Body of pancreas (tissue), 4 donors: ENCODE measurements around the gene MFGE8. TPM values are rescaled to one million over a fixed set of nuclear protein-coding genes. Genes with fewer than 3 reads are reported as not detected.

ENCODE experiments used
- ATAC-seq: fragments of 150-250 bp; one replicate; pipeline ENCODE4 v1.9.1; 2016
- DNase-seq, 4 donors: peaks; one replicate each; pipeline ENCODE4 v3.0.0-alpha.2; 2019
- H3K27ac ChIP-seq, 4 donors: fragments of 200-600 bp; sonication (generic); 1 replicate in 3 of 4; 2 replicates in 1 of 4; pipeline versions ENCODE4 v1.5.1 to v1.6.1; 2016 to 2019; ENCODE audit warnings: mild to moderate bottlenecking in 1 of 4, mixed read lengths in 1 of 4, moderate library complexity in 1 of 4
- H3K27me3 ChIP-seq, 2 donors: fragments of 200-600 bp; sonication (generic); one replicate each; pipeline ENCODE4 v1.6.0; 2016; ENCODE audit warnings: mild to moderate bottlenecking in 1 of 2
- H3K36me3 ChIP-seq, 2 donors: fragments of 200-600 bp; sonication (generic); replicated peaks in 1 of 2; 2 replicates each; pipeline ENCODE4 v1.5.1; 2016; ENCODE audit warnings: low read depth in 2 of 2; ENCODE audit not compliant: insufficient read depth in 1 of 2
- H3K4me1 ChIP-seq: fragments of 200-600 bp; sonication (generic); one replicate; pipeline ENCODE4 v1.6.0; 2016
- H3K4me3 ChIP-seq, 2 donors: fragments of 200-600 bp; sonication (generic); 1 replicate in 1 of 2; 2 replicates in 1 of 2; pipeline ENCODE4 v1.5.1; 2016 to 2019
- H3K9me3 ChIP-seq, 3 donors: fragments of 200-600 bp; sonication (generic); 1 replicate in 2 of 3; 2 replicates in 1 of 3; pipeline ENCODE4 v1.5.1; 2016
- CTCF ChIP-seq, 7 experiments: fragments of 450-650 bp in 4 of 7; fragments of 200-600 bp in 3 of 7; sonication (generic) in 3 of 7; IDR thresholded peaks; one replicate each; pipeline ENCODE4 v1.5.1; 2016 to 2019; ENCODE audit warnings: antibody characterized with exemption in 7 of 7
- POLR2A ChIP-seq, 3 donors: fragments of 450-650 bp; IDR thresholded peaks; one replicate each; pipeline ENCODE4 v1.6.1; 2016; ENCODE audit warnings: antibody characterized with exemption in 3 of 3, mild to moderate bottlenecking in 2 of 3
- WGBS, 2 donors: methylation state at CpG; one replicate each; pipeline ENCODE4 v1.1.5; 2017; 5-methylcytosine and 5-hydroxymethylcytosine counted together
- intact Hi-C: fragments of 100-400 bp; cut with DNase I; formaldehyde crosslinking; loops from one replicate; pipeline ENCODE4 v1.15.1; 2023
- total RNA-seq, 2 donors: library from RNA; depleted of rRNA; stranded (reverse); fragments of >200 nt; gene quantifications; one replicate each; pipeline ENCODE4 v1.1.0, GENCODE V29; 2016

Gene MFGE8
- total RNA-seq, 2 donors from 2014 or later: 51.4 to 77.5 TPM

- intact Hi-C loops: no loop called here
- H3K9me3 ChIP-seq: no peaks in the 10 kb centered on the region
- peaks cover 27% of the 10 kb centered on the region for H3K4me1 ChIP-seq
- TF ChIP-seq POLR2A (IDR thresholded peaks at IDR 0.05) (no peak), CTCF (IDR thresholded peaks at IDR 0.05) (no peak)
- no peak overlapping the region for H3K27ac ChIP-seq
- peaks cover 0 to 17% of the 10 kb centered on the region in 2 donors for H3K27me3 ChIP-seq
- WGBS, 2 donors: 59 to 100% methylated on average over 1 to 8 of the region's 8 CpGs
- DNase-seq (no peak), ATAC-seq (no peak)
- no peaks in the 10 kb centered on the region for H3K36me3 ChIP-seq
- H3K4me3 ChIP-seq: no peak overlapping the region
Measured at GRCh38 chr15:88897142-88897455, 16.1 kb downstream of the MFGE8 start.

- WGBS, 2 donors: 68 to 77% methylated on average over 8 of the region's 8 CpGs
- H3K27ac ChIP-seq: no peak overlapping the region
Measured at GRCh38 chr15:88896333-88897033, 16.7 kb downstream of the MFGE8 start.

GRCh38 chr15:88894819-88895767 lies 18.1 kb downstream of the MFGE8 start, which contains the start of gene HAPLN3:
Gene HAPLN3, minus strand, starts transcription at chr15:88895544. Its CDS starts 8,246 bp downstream, at chr15:88887298.
- peaks cover 0 to 17% of the 10 kb centered on the region in 2 donors for H3K27me3 ChIP-seq
- WGBS, 2 donors: 5 to 8% methylated on average over 24 to 55 of the region's 70 CpGs
- H3K4me3 ChIP-seq: peak within 1 kb of the TSS in 1 of 2 donors; percentile 10
- peak in 2 of 4 donors; percentile 16 to 30 for DNase-seq
- H3K27ac ChIP-seq: no peak within 1 kb of the TSS
- peaks cover 27% of the 10 kb centered on the region for H3K4me1 ChIP-seq
- ATAC-seq: peak; percentile 16
- TF ChIP-seq CTCF (IDR thresholded peaks at IDR 0.05) (no peak), POLR2A (IDR thresholded peaks at IDR 0.05) (no peak)
- H3K36me3 ChIP-seq: no peaks in the 10 kb centered on the region
- intact Hi-C loops: no loop called here
- no peaks in the 10 kb centered on the region for H3K9me3 ChIP-seq

More at GRCh38 chr15:88896333-88897033, 16.7 kb downstream of the MFGE8 start:
- Histone ChIP-seq H3K36me3 (no peaks in the 10 kb centered on the region), H3K4me1 (peaks cover 27% of the 10 kb centered on the region), H3K27me3 (peaks cover 0 to 17% of the 10 kb centered on the region in 2 donors), H3K9me3 (no peaks in the 10 kb centered on the region), H3K4me3 (no peak overlapping the region)
- intact Hi-C loops: no loop called here
- no peak for DNase-seq
- ATAC-seq: no peak
- no peak for TF ChIP-seq CTCF (IDR thresholded peaks at IDR 0.05)

GRCh38 chr15:88894348-88894818 lies 18.8 kb downstream of the MFGE8 start:
- Histone ChIP-seq H3K4me3 (no peak overlapping the region), H3K27me3 (peaks cover 0 to 17% of the 10 kb centered on the region in 2 donors), H3K9me3 (no peaks in the 10 kb centered on the region), H3K27ac (no peak overlapping the region), H3K36me3 (no peaks in the 10 kb centered on the region), H3K4me1 (peaks cover 27% of the 10 kb centered on the region)
- DNase-seq: peak; percentile 50 to 69 (median 64)
- WGBS, 2 donors: 0 to 2% methylated on average over 4 to 23 of the region's 23 CpGs
- intact Hi-C loops: no loop called here
- TF ChIP-seq POLR2A (IDR thresholded peaks at IDR 0.05) (no peak), CTCF (IDR thresholded peaks at IDR 0.05) (peak; percentile 26 to 55 (median 47))
- peak; percentile 51 for ATAC-seq
